Bronchial epithelial cell (primary cell): ENCODE data around the gene WDR18. TPM values are rescaled to one million over a fixed set of nuclear protein-coding genes. Genes with fewer than 3 reads are reported as not detected.

Experiments used
- DNase-seq: peaks from one replicate; pipeline ENCODE4 v3.0.0-alpha.2; 2010; ENCODE audit warnings: low read depth
- FAIRE-seq: peaks from 2 replicates; lab custom pipeline; 2011; peaks lifted over from hg19 to GRCh38; lab: Jason Lieb, UNC
- H3K27me3 ChIP-seq: 2 replicates; pipeline ENCODE4 v1.5.1; 2011; ENCODE audit warnings: low read length; ENCODE audit not compliant: control insufficient read depth, insufficient read depth
- H3K36me3 ChIP-seq: 2 replicates; pipeline ENCODE4 v1.5.1; 2011; ENCODE audit warnings: low read length; ENCODE audit not compliant: control insufficient read depth, insufficient read depth
- H3K4me3 ChIP-seq: 2 replicates; pipeline ENCODE4 v1.5.1; 2011; ENCODE audit warnings: mild to moderate bottlenecking, low read depth, low read length, control low read depth
- CTCF ChIP-seq: IDR thresholded peaks from 2 replicates; pipeline ENCODE4 v1.5.1; 2011; ENCODE audit warnings: mild to moderate bottlenecking, moderate library complexity, low read length, control low read depth, inconsistent platforms; ENCODE audit not compliant: insufficient read depth, severe bottlenecking
- total RNA-seq: library from RNA; depleted of rRNA; stranded (reverse); fragments of >200 nt; gene quantifications from 2 replicates; pipeline ENCODE4 v1.2.1, GENCODE V29; 2014

WDR18 gene
- total RNA-seq = 36.3 and 68.2 TPM in 2 replicates

GRCh38 chr19:984165-984967 is at the start of gene WDR18:
Gene WDR18, plus strand, starts transcription at chr19:984345. Its CDS starts 9 bp downstream, at chr19:984354.
- no peak for FAIRE-seq
- TF ChIP-seq CTCF = peak; percentile 2

GRCh38 chr19:934865-935479 is 49.2 kb upstream of the WDR18 start:
- Histone ChIP-seq H3K36me3 (peaks cover 2% of the 10 kb centered on the region), H3K27me3 (no peaks in the 10 kb centered on the region), H3K4me3 (no peak overlapping the region)
- FAIRE-seq = no peak
- DNase-seq = no peak
- no peak for TF ChIP-seq CTCF

More at GRCh38 chr19:984165-984967, at the start of gene WDR18:
- no peaks in the 10 kb centered on the region for H3K27me3 ChIP-seq
- H3K4me3 ChIP-seq = peak within 1 kb of the TSS; percentile 100
- H3K36me3 ChIP-seq = peaks cover 18% of the 10 kb centered on the region
- peak; percentile 61 for DNase-seq

- no peak for DNase-seq
- TF ChIP-seq CTCF = no peak
- no peak for FAIRE-seq
- H3K27me3 ChIP-seq = no peaks in the 10 kb centered on the region
- no peak overlapping the region for H3K4me3 ChIP-seq
- peaks cover 2% of the 10 kb centered on the region for H3K36me3 ChIP-seq
These were observed 48.0 kb upstream of the WDR18 start for GRCh38 chr19:936175-936546.

GRCh38 chr19:937259-937694 is 46.9 kb upstream of the WDR18 start:
- FAIRE-seq (peak; percentile 23), DNase-seq (no peak)
- H3K36me3 ChIP-seq = peaks cover 2% of the 10 kb centered on the region
- no peak overlapping the region for H3K4me3 ChIP-seq
- no peaks in the 10 kb centered on the region for H3K27me3 ChIP-seq
- no peak for TF ChIP-seq CTCF

GRCh38 chr19:938233-938923 is 45.8 kb upstream of the WDR18 start:
- FAIRE-seq (no peak), DNase-seq (no peak)
- Histone ChIP-seq H3K27me3 (no peaks in the 10 kb centered on the region), H3K36me3 (peaks cover 4% of the 10 kb centered on the region), H3K4me3 (no peak overlapping the region)
- TF ChIP-seq CTCF = no peak
